OCI-LY1 (cell line): ENCODE data around the gene TSC22D2.

ENCODE experiments used
- H2AFZ ChIP-seq: fragments of 200-600 bp; sonication (generic), shearing (Covaris generic); 2 replicates; pipeline ENCODE4 v1.6.0; 2014; ENCODE audit warnings: antibody characterized with exemption, mild to moderate bottlenecking, low read length
- H3F3A ChIP-seq: fragments of 200-600 bp; sonication (generic), shearing (Covaris generic); 2 replicates; pipeline ENCODE4 v1.6.0; 2014; ENCODE audit warnings: mild to moderate bottlenecking, antibody characterized with exemption, low read length, moderate library complexity; ENCODE audit not compliant: insufficient read depth
- H3K27ac ChIP-seq: fragments of 200-600 bp; sonication (generic); 2 replicates; pipeline ENCODE4 v1.5.1; 2014; ENCODE audit warnings: low read length, mixed run types, mild to moderate bottlenecking, low read depth; ENCODE audit not compliant: poor library complexity, severe bottlenecking
- H3K27me3 ChIP-seq: fragments of 200-600 bp; sonication (generic); 2 replicates; pipeline ENCODE4 v1.6.0; 2014; ENCODE audit warnings: antibody characterized with exemption, mild to moderate bottlenecking, low read length, moderate library complexity; ENCODE audit not compliant: insufficient read depth
- H3K36me3 ChIP-seq: fragments of 200-600 bp; sonication (generic); 2 replicates; pipeline ENCODE4 v1.6.1; 2014; ENCODE audit warnings: mild to moderate bottlenecking, antibody characterized with exemption, low read length, moderate library complexity, mixed read lengths; ENCODE audit not compliant: insufficient read depth
- H3K4me1 ChIP-seq: fragments of 200-600 bp; sonication (generic); 2 replicates; pipeline ENCODE4 v1.5.1; 2014; ENCODE audit warnings: mild to moderate bottlenecking, low read length, moderate library complexity; ENCODE audit not compliant: insufficient read depth, severe bottlenecking
- H3K4me2 ChIP-seq: fragments of 200-600 bp; sonication (generic), shearing (Covaris generic); 2 replicates; pipeline ENCODE4 v1.6.1; 2014; ENCODE audit warnings: low read length
- H3K4me3 ChIP-seq: fragments of 200-600 bp; sonication (generic); 2 replicates; pipeline ENCODE4 v1.5.1; 2014; ENCODE audit warnings: low read length, low read depth, mild to moderate bottlenecking, mixed read lengths; ENCODE audit not compliant: poor library complexity, severe bottlenecking
- H3K79me2 ChIP-seq: fragments of 200-600 bp; shearing (Covaris generic); 2 replicates; pipeline ENCODE4 v1.6.1; 2016; ENCODE audit warnings: mixed run types, low read length, mixed read lengths; ENCODE audit not compliant: insufficient read depth
- H3K9ac ChIP-seq: fragments of 200-600 bp; sonication (generic), shearing (Covaris generic); 2 replicates; pipeline ENCODE4 v1.6.1; 2014; ENCODE audit warnings: mild to moderate bottlenecking, low read length, mixed read lengths
- H3K9me2 ChIP-seq: fragments of 200-600 bp; sonication (generic), shearing (Covaris generic); 2 replicates; pipeline ENCODE4 v1.6.1; 2014; ENCODE audit warnings: low read depth, mild to moderate bottlenecking, low read length, mixed read lengths
- H3K9me3 ChIP-seq: fragments of 200-600 bp; shearing (Covaris generic); 2 replicates; pipeline ENCODE4 v1.6.1; 2014; ENCODE audit warnings: low read length, mixed read lengths
- H4K20me1 ChIP-seq: fragments of 200-600 bp; sonication (generic), shearing (Covaris generic); 2 replicates; pipeline ENCODE4 v1.6.0; 2016; ENCODE audit warnings: mild to moderate bottlenecking, low read length; ENCODE audit not compliant: insufficient read depth
- CTCF ChIP-seq: fragments of 200-600 bp; sonication (generic), shearing (Covaris generic); IDR thresholded peaks from 2 replicates; pipeline ENCODE4 v1.5.1; 2017; ENCODE audit warnings: mild to moderate bottlenecking, antibody characterized with exemption, low read length, moderate library complexity, mixed read lengths
- EZH2 ChIP-seq: fragments of 200-600 bp; sonication (generic), shearing (Covaris generic); IDR thresholded peaks from 2 replicates; pipeline ENCODE4 v1.8.0; 2017; ENCODE audit warnings: borderline replicate concordance, mixed run types, mild to moderate bottlenecking, antibody characterized with exemption, low read length, moderate library complexity, mixed read lengths

TSC22D2 gene

GRCh38 chr3:150483226-150483625, 75.1 kb downstream of the TSC22D2 start:
- H3K9ac ChIP-seq: no peak overlapping the region
- no peaks in the 10 kb centered on the region for H3K27me3 ChIP-seq

GRCh38 chr3:150484410-150484809, 76.3 kb downstream of the TSC22D2 start:
- H3K36me3 ChIP-seq: no peaks in the 10 kb centered on the region
- no peaks in the 10 kb centered on the region for H3K79me2 ChIP-seq
- no peaks in the 10 kb centered on the region for H4K20me1 ChIP-seq
- no peaks in the 10 kb centered on the region for H3K9me2 ChIP-seq
- TF ChIP-seq CTCF (no peak), EZH2 (no peak)
- no peak overlapping the region for H3K9ac ChIP-seq
- H3F3A ChIP-seq: no peaks in the 10 kb centered on the region
- H3K4me1 ChIP-seq: no peaks in the 10 kb centered on the region
- H3K4me2 ChIP-seq: no peak overlapping the region
- no peak overlapping the region for H2AFZ ChIP-seq
- H3K4me3 ChIP-seq: no peak overlapping the region
- H3K27me3 ChIP-seq: no peaks in the 10 kb centered on the region
- H3K9me3 ChIP-seq: peaks cover 7% of the 10 kb centered on the region; the same call in 1 of the 2 replicates
- H3K27ac ChIP-seq: no peak overlapping the region

More at GRCh38 chr3:150483226-150483625, 75.1 kb downstream of the TSC22D2 start:
- no peaks in the 10 kb centered on the region for H3K79me2 ChIP-seq
- H3F3A ChIP-seq: no peaks in the 10 kb centered on the region
- no peak overlapping the region for H3K4me2 ChIP-seq
- H3K9me2 ChIP-seq: no peaks in the 10 kb centered on the region
- TF ChIP-seq EZH2 (no peak), CTCF (no peak)
- no peaks in the 10 kb centered on the region for H4K20me1 ChIP-seq
- H3K4me3 ChIP-seq: no peak overlapping the region
- no peak overlapping the region for H3K27ac ChIP-seq
- no peak overlapping the region for H2AFZ ChIP-seq
- H3K36me3 ChIP-seq: no peaks in the 10 kb centered on the region
- H3K4me1 ChIP-seq: no peaks in the 10 kb centered on the region
- peaks cover 7% of the 10 kb centered on the region; the same call in 1 of the 2 replicates for H3K9me3 ChIP-seq

GRCh38 chr3:150488867-150489266, 80.8 kb downstream of the TSC22D2 start:
- Histone ChIP-seq H3F3A (no peaks in the 10 kb centered on the region), H3K4me1 (no peaks in the 10 kb centered on the region), H3K4me3 (no peak overlapping the region), H4K20me1 (no peaks in the 10 kb centered on the region), H3K27ac (no peak overlapping the region), H3K79me2 (no peaks in the 10 kb centered on the region), H3K36me3 (no peaks in the 10 kb centered on the region), H3K9ac (no peak overlapping the region), H3K4me2 (no peak overlapping the region), H2AFZ (no peak overlapping the region), H3K27me3 (no peaks in the 10 kb centered on the region), H3K9me2 (no peaks in the 10 kb centered on the region), H3K9me3 (peaks cover 7% of the 10 kb centered on the region; the same call in 1 of the 2 replicates)
- TF ChIP-seq CTCF (no peak), EZH2 (no peak)
